ENCODE results near the gene CCT5.

Gene CCT5

GRCh38 chr5:10209004-10209403 is 41.1 kb upstream of the CCT5 start:
- DNase-seq (no peak), ATAC-seq (ENCODE audit: insufficient read depth, low read depth) (no peak)
- Histone ChIP-seq H3K4me2 (ENCODE audit: insufficient read depth, low read length) (no peak overlapping the region), H3K27me3 (ENCODE audit: insufficient read depth, low read length, poor library complexity) (no peaks in the 10 kb centered on the region), H3K27ac (ENCODE audit: low read length) (no peak overlapping the region), H3K4me1 (ENCODE audit: insufficient read depth, low read length) (no peaks in the 10 kb centered on the region), H3K79me2 (ENCODE audit: insufficient read depth, low read length) (no peaks in the 10 kb centered on the region), H4K20me1 (ENCODE audit: insufficient read depth, low read length) (no peaks in the 10 kb centered on the region), H3K4me3 (ENCODE audit: low read depth in 1 of 2, low read length in 2 of 2) (no peak overlapping the region), H2AFZ (ENCODE audit: low read depth, low read length) (no peak overlapping the region), H3K9ac (ENCODE audit: low read depth, low read length) (no peak overlapping the region), H3K9me3 (ENCODE audit: insufficient read depth, low read length, severe bottlenecking) (no peaks in the 10 kb centered on the region), H3K36me3 (ENCODE audit: insufficient read depth, low read length) (no peaks in the 10 kb centered on the region)
- TF ChIP-seq CTCF (IDR thresholded peaks at IDR 0.05; ENCODE audit: borderline replicate concordance, extremely low read depth, low read length, poor library complexity, severe bottlenecking) (no peak), EZH2 (IDR thresholded peaks at IDR 0.05; ENCODE audit: borderline replicate concordance, low read depth, low read length, severe bottlenecking) (no peak)

GRCh38 chr5:10213316-10213715 is 36.8 kb upstream of the CCT5 start:
- no peak for DNase-seq
- H3K27me3 ChIP-seq (ENCODE audit: insufficient read depth, low read length, poor library complexity): no peaks in the 10 kb centered on the region
- no peak overlapping the region for H3K4me2 ChIP-seq (ENCODE audit: insufficient read depth, low read length)
- no peak for ATAC-seq (ENCODE audit: insufficient read depth, low read depth)
- no peak for TF ChIP-seq EZH2 (IDR thresholded peaks at IDR 0.05; ENCODE audit: borderline replicate concordance, low read depth, low read length, severe bottlenecking)
- no peaks in the 10 kb centered on the region for H3K9me3 ChIP-seq (ENCODE audit: insufficient read depth, low read length, severe bottlenecking)
- H3K79me2 ChIP-seq (ENCODE audit: insufficient read depth, low read length): no peaks in the 10 kb centered on the region
- H3K27ac ChIP-seq (ENCODE audit: low read length): no peak overlapping the region
- H2AFZ ChIP-seq (ENCODE audit: low read depth, low read length): no peak overlapping the region
- no peaks in the 10 kb centered on the region for H3K4me1 ChIP-seq (ENCODE audit: insufficient read depth, low read length)
- no peaks in the 10 kb centered on the region for H4K20me1 ChIP-seq (ENCODE audit: insufficient read depth, low read length)
- no peak overlapping the region for H3K4me3 ChIP-seq (ENCODE audit: low read depth in 1 of 2, low read length in 2 of 2)
- H3K36me3 ChIP-seq (ENCODE audit: insufficient read depth, low read length): no peaks in the 10 kb centered on the region
- H3K9ac ChIP-seq (ENCODE audit: low read depth, low read length): no peak overlapping the region

- ATAC-seq (ENCODE audit: insufficient read depth, low read depth) (no peak), DNase-seq (no peak)
- no peaks in the 10 kb centered on the region for H3K27me3 ChIP-seq (ENCODE audit: insufficient read depth, low read length, poor library complexity)
- no peaks in the 10 kb centered on the region for H4K20me1 ChIP-seq (ENCODE audit: insufficient read depth, low read length)
- no peak overlapping the region for H3K4me3 ChIP-seq (ENCODE audit: low read depth in 1 of 2, low read length in 2 of 2)
- TF ChIP-seq EZH2 (IDR thresholded peaks at IDR 0.05; ENCODE audit: borderline replicate concordance, low read depth, low read length, severe bottlenecking) (no peak), CTCF (IDR thresholded peaks at IDR 0.05; ENCODE audit: borderline replicate concordance, extremely low read depth, low read length, poor library complexity, severe bottlenecking) (no peak)
- H3K79me2 ChIP-seq (ENCODE audit: insufficient read depth, low read length): no peaks in the 10 kb centered on the region
- H3K27ac ChIP-seq (ENCODE audit: low read length): no peak overlapping the region
- no peaks in the 10 kb centered on the region for H3K9me3 ChIP-seq (ENCODE audit: insufficient read depth, low read length, severe bottlenecking)
- H3K4me1 ChIP-seq (ENCODE audit: insufficient read depth, low read length): no peaks in the 10 kb centered on the region
- no peaks in the 10 kb centered on the region for H3K36me3 ChIP-seq (ENCODE audit: insufficient read depth, low read length)
- no peak overlapping the region for H2AFZ ChIP-seq (ENCODE audit: low read depth, low read length)
- H3K9ac ChIP-seq (ENCODE audit: low read depth, low read length): no peak overlapping the region
- H3K4me2 ChIP-seq (ENCODE audit: insufficient read depth, low read length): no peak overlapping the region
These were observed 36.0 kb upstream of the CCT5 start for GRCh38 chr5:10214041-10214440.

GRCh38 chr5:10215366-10215765 is 34.7 kb upstream of the CCT5 start:
- DNase-seq: no peak
- Histone ChIP-seq H3K9ac (ENCODE audit: low read depth, low read length) (no peak overlapping the region), H3K9me3 (ENCODE audit: insufficient read depth, low read length, severe bottlenecking) (no peaks in the 10 kb centered on the region), H3K79me2 (ENCODE audit: insufficient read depth, low read length) (no peaks in the 10 kb centered on the region), H2AFZ (ENCODE audit: low read depth, low read length) (no peak overlapping the region), H3K4me3 (ENCODE audit: low read depth in 1 of 2, low read length in 2 of 2) (no peak overlapping the region), H3K4me1 (ENCODE audit: insufficient read depth, low read length) (no peaks in the 10 kb centered on the region), H4K20me1 (ENCODE audit: insufficient read depth, low read length) (no peaks in the 10 kb centered on the region), H3K27me3 (ENCODE audit: insufficient read depth, low read length, poor library complexity) (no peaks in the 10 kb centered on the region), H3K27ac (ENCODE audit: low read length) (no peak overlapping the region), H3K36me3 (ENCODE audit: insufficient read depth, low read length) (no peaks in the 10 kb centered on the region), H3K4me2 (ENCODE audit: insufficient read depth, low read length) (no peak overlapping the region)
- ATAC-seq (ENCODE audit: insufficient read depth, low read depth): no peak
- no peak for TF ChIP-seq CTCF (IDR thresholded peaks at IDR 0.05; ENCODE audit: borderline replicate concordance, extremely low read depth, low read length, poor library complexity, severe bottlenecking)
- no peak for TF ChIP-seq EZH2 (IDR thresholded peaks at IDR 0.05; ENCODE audit: borderline replicate concordance, low read depth, low read length, severe bottlenecking)

Measured in DND-41 (cell line).